Measurements from ENCODE around the gene SLC30A3.

SLC30A3 gene

DNA sequence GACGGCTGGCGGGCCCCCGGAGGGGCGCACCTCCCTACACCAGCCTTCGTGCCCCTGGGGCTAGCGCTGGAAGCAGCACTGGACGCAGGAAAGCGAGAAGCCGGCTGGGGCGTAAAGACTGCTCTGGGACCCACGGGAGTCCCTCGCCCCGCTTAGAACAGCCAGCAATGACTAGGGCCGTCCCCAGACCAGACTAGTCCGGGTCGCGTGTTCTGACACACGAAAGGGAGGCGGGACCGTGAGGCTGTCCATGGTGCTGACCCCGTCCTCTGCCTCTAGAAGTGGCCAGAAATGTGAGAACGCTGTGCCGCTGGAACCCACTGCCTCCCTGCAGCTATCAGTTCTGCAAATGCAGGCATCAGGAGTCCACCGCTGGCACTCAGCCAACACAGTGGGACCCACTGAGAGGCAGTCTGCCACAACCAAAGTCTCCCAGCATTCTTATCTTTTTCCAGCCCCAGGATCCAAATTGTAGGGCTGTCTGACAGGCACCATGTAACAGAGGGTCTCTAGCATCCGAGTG lies 45.6 kb upstream of the SLC30A3 start, which contains the start of gene UCN:
UCN (minus strand) TSS at position 87 of the 523 bp plus-strand sequence. CDS start 550 bp downstream, outside the sequence.
- Histone ChIP-seq H3K9me3 (replicated peaks in 1 of 2; ENCODE audit: control insufficient read depth in 2 of 2, insufficient read depth in 1 of 2, low read depth in 1 of 2, low read length in 2 of 2) (peaks cover 0 to 1% of the 10 kb centered on the region in 2 donors), H4K91ac (ENCODE audit: low read depth, low read length, poor library complexity) (no peak within 1 kb of the TSS), H3K27ac (replicated peaks; ENCODE audit: low read length) (no peak within 1 kb of the TSS), H3K4me1 (ENCODE audit: control insufficient read depth in 2 of 2, insufficient read depth in 1 of 2, low read depth in 1 of 2, low read length in 2 of 2) (peaks cover 0 to 3% of the 10 kb centered on the region in 2 donors), H2BK15ac (ENCODE audit: low read length) (no peak within 1 kb of the TSS), H2BK12ac (ENCODE audit: low read length) (no peak within 1 kb of the TSS), H3K4me3 (ENCODE audit: low read length in 2 of 2) (no peak within 1 kb of the TSS), H2AK5ac (ENCODE audit: low read depth, low read length) (peak within 1 kb of the TSS; percentile 46), H3K27me3 (ENCODE audit: control insufficient read depth in 3 of 3, insufficient read depth in 3 of 3, low read depth in 1 of 3, low read length in 3 of 3) (peaks cover 27 to 41% (median 28%) of the 10 kb centered on the region in 3 experiments), H3K14ac (ENCODE audit: low read length) (peak within 1 kb of the TSS; percentile 21), H3K18ac (ENCODE audit: low read length) (peak within 1 kb of the TSS; percentile 48), H2BK5ac (ENCODE audit: low read length) (no peak within 1 kb of the TSS), H4K8ac (ENCODE audit: low read depth, low read length) (no peak within 1 kb of the TSS), H2BK120ac (ENCODE audit: low read depth, low read length) (no peak within 1 kb of the TSS), H3K36me3 (replicated peaks in 1 of 2; ENCODE audit: control insufficient read depth in 2 of 2, insufficient read depth in 2 of 2, low read length in 2 of 2) (peaks cover 7 to 28% of the 10 kb centered on the region in 2 donors), H3K4me2 (ENCODE audit: insufficient read depth, low read length, poor library complexity, severe bottlenecking) (peak within 1 kb of the TSS; percentile 18), H2AFZ (ENCODE audit: low read length) (no peak within 1 kb of the TSS), H3K9ac (ENCODE audit: low read depth, low read length, poor library complexity) (no peak within 1 kb of the TSS), H3K4ac (ENCODE audit: low read length) (no peak within 1 kb of the TSS), H3K23ac (ENCODE audit: low read depth, low read length, poor library complexity) (peak within 1 kb of the TSS; percentile 65), H3K79me1 (ENCODE audit: low read depth, low read length) (peaks cover 5% of the 10 kb centered on the region)
- WGBS, 2 donors (ENCODE audit: extremely low coverage in 2 of 2, insufficient read length in 2 of 2, insufficient replicate concordance in 1 of 2) = no CpG with 5 or more reads among the region's 25 CpGs
- peak; percentile 54 for DNase-seq (ENCODE audit: low spot score)

DNA sequence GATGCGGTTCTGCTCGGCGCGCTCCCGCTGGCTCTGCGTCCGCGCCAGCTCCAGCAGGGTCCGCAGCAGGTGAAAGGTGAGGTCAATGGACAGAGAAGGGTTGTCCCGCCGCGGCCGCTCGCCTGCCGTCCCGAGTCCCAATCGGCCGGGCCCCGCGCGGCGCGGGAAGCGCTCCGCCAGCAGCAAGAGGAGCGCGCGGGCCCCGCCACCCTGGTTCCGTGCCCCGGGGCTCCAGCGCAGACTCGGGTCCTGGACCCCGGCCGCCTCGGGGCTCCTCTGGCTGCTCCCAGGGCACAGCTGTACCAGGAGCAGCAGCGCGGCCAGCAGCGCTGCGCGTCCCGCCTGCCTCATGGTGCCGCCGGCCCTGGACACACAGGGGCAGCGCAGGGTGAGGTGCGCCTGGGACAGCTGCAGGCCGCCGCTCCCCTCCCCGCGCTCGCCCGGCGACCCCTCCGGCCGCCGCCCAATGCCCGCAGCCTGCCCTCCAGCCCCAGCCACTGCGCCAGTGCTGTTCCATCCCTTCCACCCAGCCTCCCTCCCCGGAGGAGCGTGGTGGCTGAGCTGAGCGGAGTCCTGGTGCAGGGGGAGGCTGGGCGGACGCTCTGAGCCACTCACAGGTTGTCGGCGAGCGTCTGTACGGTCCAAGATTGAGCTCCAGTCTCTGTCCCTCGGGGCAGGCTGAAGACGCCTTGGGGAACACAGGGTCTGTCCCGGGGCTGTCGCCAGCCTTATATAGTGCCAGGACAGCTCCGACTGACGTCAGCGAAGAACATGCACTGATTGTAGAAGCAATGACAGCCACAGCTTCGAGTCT lies 44.9 kb upstream of the SLC30A3 start:
- no peak overlapping the region for H3K27ac ChIP-seq (replicated peaks; ENCODE audit: low read length)
- H3K9me3 ChIP-seq (replicated peaks in 1 of 2; ENCODE audit: control insufficient read depth in 2 of 2, insufficient read depth in 1 of 2, low read depth in 1 of 2, low read length in 2 of 2) = peaks cover 0 to 1% of the 10 kb centered on the region in 2 donors
- no peak overlapping the region for H3K9ac ChIP-seq (ENCODE audit: low read depth, low read length, poor library complexity)
- no peak overlapping the region for H2BK120ac ChIP-seq (ENCODE audit: low read depth, low read length)
- no peak overlapping the region for H4K91ac ChIP-seq (ENCODE audit: low read depth, low read length, poor library complexity)
- H3K23ac ChIP-seq (ENCODE audit: low read depth, low read length, poor library complexity) = peak overlapping the region; percentile 65
- H2BK12ac ChIP-seq (ENCODE audit: low read length) = no peak overlapping the region
- H2BK5ac ChIP-seq (ENCODE audit: low read length) = no peak overlapping the region
- no peak overlapping the region for H2BK15ac ChIP-seq (ENCODE audit: low read length)
- H4K8ac ChIP-seq (ENCODE audit: low read depth, low read length) = no peak overlapping the region
- H2AFZ ChIP-seq (ENCODE audit: low read length) = no peak overlapping the region
- H3K4me3 ChIP-seq (ENCODE audit: low read length in 2 of 2) = no peak overlapping the region
- H2AK5ac ChIP-seq (ENCODE audit: low read depth, low read length) = no peak overlapping the region
- no peak overlapping the region for H3K4ac ChIP-seq (ENCODE audit: low read length)
- no CpG with 5 or more reads among the region's 75 CpGs for WGBS, 2 donors (ENCODE audit: extremely low coverage in 2 of 2, insufficient read length in 2 of 2, insufficient replicate concordance in 1 of 2)
- H3K79me1 ChIP-seq (ENCODE audit: low read depth, low read length) = peaks cover 5% of the 10 kb centered on the region
- H3K4me1 ChIP-seq (ENCODE audit: control insufficient read depth in 2 of 2, insufficient read depth in 1 of 2, low read depth in 1 of 2, low read length in 2 of 2) = peaks cover 0 to 3% of the 10 kb centered on the region in 2 donors
- no peak for DNase-seq (ENCODE audit: low spot score)
- H3K4me2 ChIP-seq (ENCODE audit: insufficient read depth, low read length, poor library complexity, severe bottlenecking) = peak overlapping the region; percentile 18
- H3K14ac ChIP-seq (ENCODE audit: low read length) = peak overlapping the region; percentile 21
- peaks cover 7 to 26% of the 10 kb centered on the region in 2 donors for H3K36me3 ChIP-seq (replicated peaks in 1 of 2; ENCODE audit: control insufficient read depth in 2 of 2, insufficient read depth in 2 of 2, low read length in 2 of 2)
- H3K27me3 ChIP-seq (ENCODE audit: control insufficient read depth in 3 of 3, insufficient read depth in 3 of 3, low read depth in 1 of 3, low read length in 3 of 3) = peaks cover 27 to 41% (median 28%) of the 10 kb centered on the region in 3 experiments
- H3K18ac ChIP-seq (ENCODE audit: low read length) = peak overlapping the region; percentile 48

DNA sequence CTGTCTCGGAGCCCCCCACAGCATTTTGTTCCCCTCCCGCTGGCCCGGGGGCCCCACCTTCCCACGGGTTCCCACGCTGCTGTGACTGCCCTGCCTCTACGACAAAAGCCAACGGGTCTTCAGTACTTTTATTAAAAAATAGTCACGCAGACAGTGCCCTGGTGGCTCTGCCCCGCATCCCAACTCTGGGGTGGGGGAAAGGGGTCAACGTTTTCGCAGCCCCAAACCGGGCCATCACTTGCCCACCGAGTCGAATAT lies 44.4 kb upstream of the SLC30A3 start:
- Histone ChIP-seq H3K27ac (replicated peaks; ENCODE audit: low read length) (no peak overlapping the region), H3K79me1 (ENCODE audit: low read depth, low read length) (peaks cover 5% of the 10 kb centered on the region), H4K91ac (ENCODE audit: low read depth, low read length, poor library complexity) (no peak overlapping the region), H2AK5ac (ENCODE audit: low read depth, low read length) (peak overlapping the region; percentile 46), H2BK120ac (ENCODE audit: low read depth, low read length) (no peak overlapping the region), H2BK15ac (ENCODE audit: low read length) (no peak overlapping the region), H3K14ac (ENCODE audit: low read length) (peak overlapping the region; percentile 21), H4K8ac (ENCODE audit: low read depth, low read length) (no peak overlapping the region), H2BK12ac (ENCODE audit: low read length) (no peak overlapping the region), H2AFZ (ENCODE audit: low read length) (no peak overlapping the region), H3K4me3 (ENCODE audit: low read length in 2 of 2) (no peak overlapping the region), H2BK5ac (ENCODE audit: low read length) (no peak overlapping the region), H3K4ac (ENCODE audit: low read length) (no peak overlapping the region), H3K18ac (ENCODE audit: low read length) (peak overlapping the region; percentile 48), H3K4me1 (ENCODE audit: control insufficient read depth in 2 of 2, insufficient read depth in 1 of 2, low read depth in 1 of 2, low read length in 2 of 2) (peaks cover 0 to 3% of the 10 kb centered on the region in 2 donors), H3K9ac (ENCODE audit: low read depth, low read length, poor library complexity) (no peak overlapping the region), H3K36me3 (replicated peaks in 1 of 2; ENCODE audit: control insufficient read depth in 2 of 2, insufficient read depth in 2 of 2, low read length in 2 of 2) (peaks cover 7 to 23% of the 10 kb centered on the region in 2 donors), H3K23ac (ENCODE audit: low read depth, low read length, poor library complexity) (no peak overlapping the region), H3K4me2 (ENCODE audit: insufficient read depth, low read length, poor library complexity, severe bottlenecking) (peak overlapping the region; percentile 2), H3K27me3 (ENCODE audit: control insufficient read depth in 3 of 3, insufficient read depth in 3 of 3, low read depth in 1 of 3, low read length in 3 of 3) (peaks cover 27 to 41% (median 28%) of the 10 kb centered on the region in 3 experiments), H3K9me3 (replicated peaks in 1 of 2; ENCODE audit: control insufficient read depth in 2 of 2, insufficient read depth in 1 of 2, low read depth in 1 of 2, low read length in 2 of 2) (peaks cover 0 to 1% of the 10 kb centered on the region in 2 donors)
- no CpG with 5 or more reads among the region's 14 CpGs for WGBS, 2 donors (ENCODE audit: extremely low coverage in 2 of 2, insufficient read length in 2 of 2, insufficient replicate concordance in 1 of 2)
- no peak for DNase-seq (ENCODE audit: low spot score)

DNA sequence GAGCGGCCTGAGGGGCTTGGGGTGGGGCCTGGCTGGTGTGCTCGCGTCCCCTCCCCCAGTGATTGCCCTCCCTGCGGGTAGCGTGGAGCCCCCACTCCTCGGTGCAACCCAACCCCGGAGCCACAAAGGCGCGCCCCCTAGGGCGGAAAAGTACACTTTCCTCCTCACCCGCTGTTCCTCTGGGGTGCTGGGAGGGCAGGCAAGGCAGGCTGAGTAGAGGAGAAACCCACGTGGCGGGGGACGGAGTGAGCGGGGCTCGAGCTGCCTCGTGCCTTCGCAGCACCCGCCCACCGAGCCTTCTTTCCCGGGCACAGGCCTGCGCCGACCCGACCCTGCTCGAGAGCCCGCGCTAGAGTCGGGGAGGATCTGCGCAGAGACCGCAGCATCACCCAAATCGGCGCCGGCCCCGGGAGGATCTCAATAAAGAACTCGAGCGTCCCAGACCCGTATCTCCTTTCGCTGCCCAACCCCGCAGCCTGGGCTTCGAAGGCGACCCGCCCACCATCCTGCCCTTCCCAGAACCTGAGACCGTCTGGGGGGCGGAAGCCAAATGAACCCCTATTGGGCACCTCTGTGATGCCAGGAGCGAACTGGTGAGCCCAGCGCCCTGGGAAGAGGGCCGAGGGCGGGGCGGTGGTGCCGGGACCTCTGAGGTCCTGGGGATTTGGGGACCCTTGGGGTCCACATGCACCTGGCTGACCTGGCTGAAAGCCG lies 43.9 kb upstream of the SLC30A3 start:
- peak overlapping the region; percentile 2 for H3K4me2 ChIP-seq (ENCODE audit: insufficient read depth, low read length, poor library complexity, severe bottlenecking)
- H3K23ac ChIP-seq (ENCODE audit: low read depth, low read length, poor library complexity) = peak overlapping the region; percentile 80
- peak overlapping the region; percentile 64 for H3K18ac ChIP-seq (ENCODE audit: low read length)
- no peak overlapping the region for H3K14ac ChIP-seq (ENCODE audit: low read length)
- peak overlapping the region; percentile 46 for H2AK5ac ChIP-seq (ENCODE audit: low read depth, low read length)
- H2BK120ac ChIP-seq (ENCODE audit: low read depth, low read length) = no peak overlapping the region
- H2BK15ac ChIP-seq (ENCODE audit: low read length) = no peak overlapping the region
- H2BK12ac ChIP-seq (ENCODE audit: low read length) = no peak overlapping the region
- peak overlapping the region; percentile 23 for H2AFZ ChIP-seq (ENCODE audit: low read length)
- no peak for DNase-seq (ENCODE audit: low spot score)
- no CpG with 5 or more reads among the region's 51 CpGs for WGBS, 2 donors (ENCODE audit: extremely low coverage in 2 of 2, insufficient read length in 2 of 2, insufficient replicate concordance in 1 of 2)
- no peak overlapping the region for H3K4ac ChIP-seq (ENCODE audit: low read length)
- no peak overlapping the region for H3K9ac ChIP-seq (ENCODE audit: low read depth, low read length, poor library complexity)
- H3K27me3 ChIP-seq (ENCODE audit: control insufficient read depth in 3 of 3, insufficient read depth in 3 of 3, low read depth in 1 of 3, low read length in 3 of 3) = peaks cover 27 to 41% (median 28%) of the 10 kb centered on the region in 3 experiments
- no peak overlapping the region for H3K4me3 ChIP-seq (ENCODE audit: low read length in 2 of 2)
- no peak overlapping the region for H3K27ac ChIP-seq (replicated peaks; ENCODE audit: low read length)
- no peak overlapping the region for H4K8ac ChIP-seq (ENCODE audit: low read depth, low read length)
- no peak overlapping the region for H4K91ac ChIP-seq (ENCODE audit: low read depth, low read length, poor library complexity)
- peaks cover 5% of the 10 kb centered on the region for H3K79me1 ChIP-seq (ENCODE audit: low read depth, low read length)
- H3K4me1 ChIP-seq (ENCODE audit: control insufficient read depth in 2 of 2, insufficient read depth in 1 of 2, low read depth in 1 of 2, low read length in 2 of 2) = peaks cover 0 to 3% of the 10 kb centered on the region in 2 donors
- H3K36me3 ChIP-seq (replicated peaks in 1 of 2; ENCODE audit: control insufficient read depth in 2 of 2, insufficient read depth in 2 of 2, low read length in 2 of 2) = peaks cover 6 to 18% of the 10 kb centered on the region in 2 donors
- H2BK5ac ChIP-seq (ENCODE audit: low read length) = no peak overlapping the region
- peaks cover 0 to 1% of the 10 kb centered on the region in 2 donors for H3K9me3 ChIP-seq (replicated peaks in 1 of 2; ENCODE audit: control insufficient read depth in 2 of 2, insufficient read depth in 1 of 2, low read depth in 1 of 2, low read length in 2 of 2)

Data from neuronal stem cell (in vitro differentiated cells).